DMS79 (cell line): ENCODE results near the gene MLYCD.

Experiments
- DNase-seq: peaks from one replicate; lab custom pipeline; 2025; lab: John Stamatoyannopoulos, UW

MLYCD gene

DNA sequence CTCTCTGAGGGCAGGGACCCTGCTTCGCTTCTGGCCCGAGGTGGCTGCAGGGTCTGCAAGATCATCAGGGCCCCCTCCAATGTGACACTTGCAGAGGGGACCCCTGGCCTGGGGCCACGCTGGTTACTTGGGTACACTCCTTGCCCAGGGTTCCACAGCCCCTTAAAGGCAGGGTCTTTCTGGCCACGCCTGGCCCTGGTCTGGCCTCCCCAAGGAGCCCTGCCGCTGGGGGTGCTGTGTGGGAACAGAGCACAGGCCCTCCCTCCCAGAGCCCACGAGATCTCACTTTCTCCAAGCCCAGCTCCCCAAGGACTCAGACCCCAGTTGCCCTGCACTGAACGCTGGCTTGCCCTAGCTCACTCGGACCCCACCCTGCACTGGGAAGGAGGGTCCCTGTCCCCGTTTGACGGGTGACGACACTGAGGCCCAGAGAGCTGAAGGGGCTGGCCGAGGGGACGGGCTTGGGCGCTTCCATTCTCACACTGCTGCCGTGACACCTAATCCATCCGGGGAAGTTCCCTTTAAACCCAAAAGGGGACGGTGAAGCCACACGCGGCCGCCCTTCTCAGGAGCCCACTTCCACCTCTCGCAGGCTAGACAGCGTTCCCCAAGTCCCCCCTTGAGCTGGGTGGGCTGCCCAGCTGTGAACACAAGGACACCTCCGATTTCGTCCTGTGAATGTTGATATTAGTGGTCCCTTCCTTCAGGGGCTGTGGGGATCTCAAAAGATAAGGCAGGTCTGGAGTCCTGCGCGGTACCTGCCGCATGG lies 27.2 kb downstream of the MLYCD start:
- no peak for DNase-seq

DNA sequence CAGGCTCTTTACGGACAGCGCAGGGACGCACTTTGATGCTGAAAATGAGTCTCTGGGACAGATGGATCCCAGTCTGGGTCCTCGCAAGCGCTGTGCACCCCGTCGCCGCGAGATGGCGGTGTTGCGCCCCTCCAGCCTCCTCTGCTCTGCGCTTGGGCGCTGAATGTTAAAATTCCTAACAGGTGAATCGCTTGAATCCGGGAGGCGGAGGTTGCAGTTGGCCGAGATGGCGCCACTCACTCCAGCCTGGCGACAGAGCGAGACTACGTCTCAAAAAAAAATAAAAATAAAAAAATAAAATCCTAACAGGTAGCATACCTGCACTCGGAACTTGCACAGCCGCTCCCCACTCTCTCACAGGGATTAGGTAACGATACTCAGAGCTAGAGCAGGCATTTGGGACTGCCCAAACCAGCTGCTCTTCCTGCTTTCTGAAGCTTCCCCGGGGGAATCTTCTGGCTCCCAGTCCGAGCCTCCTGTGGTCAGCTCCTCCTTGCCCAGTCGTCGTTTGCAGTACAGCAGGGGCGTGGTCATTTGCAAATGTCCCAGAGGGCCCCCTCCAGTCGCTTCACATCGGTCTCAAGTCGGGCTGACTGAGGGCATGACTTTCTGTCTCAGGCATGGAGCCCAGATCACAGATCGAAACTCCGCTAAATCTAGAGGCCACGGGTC lies 27.9 kb downstream of the MLYCD start:
- peak; percentile 22 for DNase-seq

DNA sequence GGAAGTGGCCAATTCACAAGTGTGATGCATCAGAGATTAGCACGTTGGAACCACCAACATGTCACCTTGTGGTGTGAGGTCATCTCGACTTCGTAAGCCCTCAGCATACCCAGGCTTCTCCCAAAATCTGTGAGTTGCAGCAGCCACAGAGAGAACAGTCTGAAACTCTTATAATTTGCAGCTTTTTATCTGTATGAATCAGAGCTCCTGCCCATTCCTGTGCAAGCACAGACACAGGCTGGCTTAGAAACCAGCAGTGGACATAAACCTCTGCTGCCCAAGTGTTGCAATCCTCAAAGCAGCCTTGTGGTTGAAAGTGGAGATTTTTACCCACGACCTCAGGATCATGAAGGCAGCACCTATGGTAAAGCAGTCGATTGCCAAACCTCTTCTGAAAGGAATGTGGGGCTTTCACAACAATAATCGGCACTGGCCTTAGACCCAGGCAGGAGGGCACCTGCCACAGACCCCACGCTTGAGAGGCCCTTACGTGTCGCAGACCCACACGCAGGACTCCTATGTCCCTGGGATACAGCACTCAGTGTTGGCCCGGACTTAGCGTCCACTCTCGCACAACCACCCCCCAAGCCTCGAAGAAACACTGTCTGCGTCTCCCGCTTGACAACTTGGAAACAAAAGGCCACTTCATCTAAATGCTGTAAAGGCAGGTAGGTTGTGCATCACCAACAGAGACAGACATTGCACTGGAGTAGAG lies 29.6 kb downstream of the MLYCD start:
- DNase-seq, result no peak

DNA sequence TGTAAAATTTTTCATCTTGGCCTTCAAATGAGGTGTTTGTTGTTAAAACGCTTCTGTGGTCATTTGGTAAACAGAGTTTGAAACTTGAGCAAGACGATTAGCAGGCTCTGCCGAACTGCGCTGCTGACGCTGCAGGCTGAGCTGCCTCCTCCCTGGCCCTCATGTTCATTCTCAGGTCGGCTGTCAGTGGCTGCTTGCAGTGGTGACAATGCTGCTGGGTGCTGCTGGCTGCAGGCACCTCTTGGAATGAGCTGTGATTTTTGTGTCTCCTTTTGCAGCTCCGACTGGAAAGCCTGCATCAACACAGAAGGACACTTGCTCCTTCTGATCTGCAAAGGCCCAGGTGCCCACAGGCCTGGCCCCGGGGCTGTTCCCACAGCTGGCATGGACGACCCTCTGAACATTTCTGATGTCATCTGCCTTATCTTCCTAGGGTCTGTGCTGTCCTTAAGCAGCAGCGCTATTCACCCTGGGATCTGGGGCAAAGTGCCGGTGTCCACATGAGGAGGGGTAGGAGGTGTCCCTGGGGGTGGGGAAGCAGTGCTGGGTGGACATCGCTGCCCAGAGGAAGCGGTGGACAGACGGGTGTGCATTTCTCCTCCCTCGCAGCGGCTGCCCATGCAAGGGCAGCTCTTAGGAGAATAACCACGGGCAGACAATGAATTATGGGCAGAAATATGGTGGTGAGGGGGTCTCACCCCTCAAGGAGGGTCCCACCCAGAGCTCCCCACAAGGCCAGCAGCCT lies 31.1 kb downstream of the MLYCD start:
- no peak for DNase-seq

DNA sequence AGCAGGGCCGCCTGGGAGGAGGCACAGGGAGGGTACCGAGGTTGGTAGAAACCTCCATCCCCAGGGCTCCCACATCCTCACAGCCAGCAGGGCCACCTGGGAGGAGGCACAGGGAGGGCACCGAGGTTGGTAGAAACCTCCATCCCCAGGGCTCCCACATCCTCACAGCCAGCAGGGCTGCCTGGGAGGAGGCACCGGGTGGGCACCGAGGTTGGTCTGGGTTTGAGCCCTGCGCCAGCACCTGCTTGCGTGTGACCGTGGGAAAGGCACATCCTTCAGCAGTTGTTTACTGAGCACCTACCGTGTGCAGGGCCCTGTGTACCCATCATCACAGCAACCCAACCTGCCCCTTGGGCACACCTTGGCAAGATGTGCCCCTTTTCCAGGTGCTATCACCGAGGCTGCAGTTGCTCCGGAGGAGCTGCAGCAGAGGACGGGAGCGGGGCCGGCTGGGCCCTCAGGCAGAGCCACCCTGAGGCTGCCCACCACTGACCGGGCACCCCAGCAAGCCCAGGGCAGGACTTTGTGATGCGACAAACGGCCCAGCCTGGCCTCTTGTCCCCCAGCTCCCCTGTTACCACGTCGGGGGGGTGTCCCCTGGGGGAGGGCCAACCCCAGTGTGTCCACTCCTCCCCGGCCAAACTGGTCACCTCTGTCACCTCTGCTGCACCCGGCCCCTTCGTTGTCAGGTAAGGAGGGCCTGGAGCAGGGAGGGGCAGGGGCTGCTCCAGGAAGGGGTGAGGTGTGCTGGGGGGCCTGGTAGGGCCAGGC lies 32.0 kb downstream of the MLYCD start:
- no peak for DNase-seq

DNA sequence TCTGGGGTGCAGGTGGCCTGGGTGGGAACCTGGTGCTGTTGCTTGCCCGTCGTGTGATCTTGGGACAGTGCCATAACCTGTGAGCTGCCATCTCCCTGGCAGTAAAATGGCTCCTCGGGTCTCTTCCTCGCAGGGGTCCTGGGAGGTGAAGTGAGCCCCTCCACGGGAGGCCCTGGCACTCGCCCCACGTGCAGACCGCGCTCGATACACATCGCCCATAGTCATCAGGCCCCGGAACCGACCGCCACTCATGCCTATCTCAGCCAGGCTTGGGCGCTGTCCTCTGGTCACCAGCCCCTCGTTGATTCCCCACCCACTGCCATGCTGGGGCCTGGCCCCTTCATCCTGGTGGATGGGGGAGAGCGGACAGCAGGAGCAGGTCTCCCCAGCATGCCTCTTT lies 32.6 kb downstream of the MLYCD start:
- no peak for DNase-seq

DNA sequence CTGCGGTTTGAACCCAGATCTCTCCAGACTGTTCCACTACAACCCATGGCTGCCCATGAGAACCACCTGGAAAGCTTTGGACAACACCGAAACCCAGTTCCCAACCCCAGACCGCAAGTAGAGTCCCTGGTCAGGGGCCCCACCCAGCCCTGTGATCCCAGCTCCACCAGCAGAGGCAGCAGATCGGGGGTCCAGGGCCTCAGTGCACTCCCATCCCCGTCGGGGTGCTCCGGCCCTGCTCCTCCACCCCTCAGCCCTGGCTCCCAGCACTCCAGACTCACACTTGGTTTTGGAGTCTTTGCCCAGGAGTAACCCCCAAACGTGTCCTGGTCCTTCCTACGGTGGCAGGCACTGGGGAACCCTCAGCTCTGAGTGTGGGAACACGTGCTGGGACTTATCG lies 33.4 kb downstream of the MLYCD start:
- no peak for DNase-seq

DNA sequence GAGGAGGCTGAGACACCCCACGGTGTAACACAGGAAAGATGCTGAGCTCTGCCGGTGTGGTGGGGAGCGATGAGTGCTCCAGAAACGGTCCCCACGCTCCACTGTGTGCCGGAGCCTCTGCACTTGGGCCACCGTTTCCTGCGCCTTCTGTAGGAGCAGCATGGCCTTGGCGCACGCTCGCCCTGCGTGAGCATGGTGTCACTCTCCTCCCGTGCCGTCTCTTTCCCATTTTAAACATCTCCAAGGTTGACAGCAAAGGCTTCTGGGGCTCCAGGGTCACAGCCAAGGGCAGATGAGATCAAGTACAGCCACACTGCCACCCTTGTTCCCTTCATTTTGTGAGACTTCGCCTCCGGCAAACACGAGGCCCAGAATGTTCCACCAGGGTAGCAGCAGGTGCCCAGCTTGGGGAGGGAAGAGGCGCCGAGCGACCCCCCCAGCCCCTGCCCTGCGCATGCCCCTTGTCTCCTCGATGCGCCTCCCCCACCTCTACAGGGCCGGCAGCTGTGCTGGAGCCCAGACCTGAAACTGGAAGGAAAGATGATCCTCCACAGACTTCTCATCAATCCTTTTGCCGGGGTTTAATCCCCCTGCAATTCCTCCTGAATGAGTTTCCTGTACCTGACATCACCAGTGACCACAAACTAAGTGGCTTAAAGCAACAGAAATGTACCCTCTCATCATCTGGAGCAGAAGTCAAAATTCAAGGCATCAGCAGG lies 34.2 kb downstream of the MLYCD start:
- DNase-seq, result no peak

DNA sequence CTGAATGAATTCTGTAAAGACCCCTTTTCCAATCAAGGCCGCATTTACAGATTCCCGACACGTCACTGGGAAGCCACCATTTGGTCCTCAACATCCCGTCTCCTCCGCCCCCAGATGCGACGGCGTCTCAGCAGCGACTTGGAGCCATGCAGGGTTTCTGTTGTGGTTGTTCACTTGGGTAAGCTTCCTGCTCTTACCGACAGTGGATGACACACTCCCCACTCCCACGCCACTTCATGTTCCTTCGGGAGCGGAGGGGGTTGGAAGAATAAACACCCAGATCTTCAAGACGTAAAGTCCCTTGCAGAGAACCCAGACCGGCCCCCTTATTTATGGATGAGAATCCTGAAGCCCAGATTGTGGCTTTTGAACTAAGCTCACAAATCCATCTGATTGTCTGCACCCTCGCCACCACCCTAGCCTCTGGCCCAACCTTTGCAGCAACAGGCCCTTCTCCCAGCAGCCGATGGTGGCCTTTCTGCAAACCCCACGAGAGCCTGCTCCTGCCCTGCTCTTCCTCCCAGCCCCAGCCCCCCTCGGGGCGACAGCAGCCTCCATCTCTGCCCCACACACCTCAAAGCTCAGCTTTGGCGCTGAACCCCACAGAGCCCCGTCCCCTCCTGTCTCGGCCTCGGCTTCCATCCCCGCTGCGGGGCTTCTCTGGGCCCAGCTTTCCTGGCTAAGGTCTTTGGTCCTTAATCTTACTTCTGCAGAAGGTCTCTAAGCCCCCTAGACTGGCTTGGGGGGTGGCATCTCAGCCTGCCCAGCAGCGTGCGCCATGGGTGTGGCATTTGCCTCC lies 35.2 kb downstream of the MLYCD start:
- no peak for DNase-seq

DNA sequence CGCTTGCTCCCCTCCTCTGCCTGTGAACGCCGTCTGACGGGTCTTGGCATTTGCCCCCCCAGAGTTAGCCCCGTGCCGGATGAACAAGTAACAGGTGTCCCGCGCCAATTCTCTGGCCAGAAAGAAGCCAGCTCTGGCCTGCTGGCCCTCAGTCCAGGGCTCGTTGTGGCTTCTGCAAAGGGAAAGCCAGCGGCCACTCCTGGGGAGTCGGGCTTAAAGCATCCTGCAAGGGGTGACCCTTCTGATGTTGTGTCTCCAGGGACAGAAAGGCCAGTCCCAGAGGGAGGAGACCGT lies 35.7 kb downstream of the MLYCD start:
- no peak for DNase-seq

DNA sequence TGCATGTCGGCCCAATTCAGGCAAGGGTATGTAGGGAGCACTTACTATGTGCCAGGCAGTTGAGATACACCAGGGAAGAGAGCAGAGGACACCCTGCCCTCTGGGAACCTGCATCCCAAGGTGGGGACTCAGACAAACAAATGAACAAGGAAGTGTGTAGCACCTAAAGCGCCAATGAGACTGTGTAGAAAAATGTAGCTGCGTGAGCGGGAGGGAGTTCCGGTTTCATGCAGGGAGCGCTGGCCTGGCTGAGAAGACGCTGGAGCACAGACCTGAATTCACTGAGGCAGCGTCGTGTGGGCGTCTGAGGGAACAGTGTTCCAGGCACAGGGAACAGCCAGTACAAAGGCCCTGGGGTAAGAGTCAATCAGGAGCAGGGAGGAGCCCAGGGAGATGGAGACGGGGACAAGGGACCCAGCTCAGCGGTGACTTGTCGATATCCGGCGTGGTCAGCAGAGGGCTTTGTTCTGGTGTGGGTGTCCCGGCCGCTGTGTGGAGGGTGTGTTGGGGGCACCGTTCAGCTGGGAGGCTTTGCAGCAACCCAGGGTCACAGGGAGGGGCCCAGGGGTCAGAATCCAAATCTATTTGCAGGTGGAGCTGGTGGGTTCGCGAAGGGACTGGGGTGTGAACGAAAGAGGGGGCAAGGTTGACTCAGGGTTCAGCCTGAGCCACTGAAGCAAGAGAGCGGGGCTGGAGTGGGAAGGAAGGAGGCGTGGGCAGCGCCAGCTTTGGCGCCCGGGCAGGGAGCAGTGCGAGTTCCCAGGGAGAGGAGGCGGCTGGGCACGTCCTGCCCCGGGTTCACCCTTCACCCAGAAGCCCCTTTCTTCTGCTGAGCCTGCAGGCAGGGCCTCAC lies 36.3 kb downstream of the MLYCD start:
- no peak for DNase-seq

DNA sequence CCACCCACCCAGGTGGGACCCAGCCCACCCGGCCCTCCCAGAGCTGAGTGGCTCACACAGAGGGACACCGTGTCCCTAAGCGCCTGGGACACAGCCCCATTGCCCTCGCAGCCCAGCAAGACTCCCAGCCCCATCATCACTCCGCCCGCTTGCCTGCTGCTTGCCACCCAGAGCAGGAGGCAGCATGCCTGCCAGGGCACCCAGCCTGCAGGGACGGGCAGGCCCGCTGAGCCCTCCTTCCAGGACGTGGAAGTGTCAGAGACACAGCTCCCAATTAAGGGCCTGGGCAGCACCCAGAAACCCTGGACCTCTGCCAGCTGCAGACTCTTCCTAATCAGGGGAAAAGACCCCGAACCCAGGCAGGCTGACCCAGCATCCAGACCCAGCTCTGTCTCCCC lies 36.9 kb downstream of the MLYCD start:
- no peak for DNase-seq

DNA sequence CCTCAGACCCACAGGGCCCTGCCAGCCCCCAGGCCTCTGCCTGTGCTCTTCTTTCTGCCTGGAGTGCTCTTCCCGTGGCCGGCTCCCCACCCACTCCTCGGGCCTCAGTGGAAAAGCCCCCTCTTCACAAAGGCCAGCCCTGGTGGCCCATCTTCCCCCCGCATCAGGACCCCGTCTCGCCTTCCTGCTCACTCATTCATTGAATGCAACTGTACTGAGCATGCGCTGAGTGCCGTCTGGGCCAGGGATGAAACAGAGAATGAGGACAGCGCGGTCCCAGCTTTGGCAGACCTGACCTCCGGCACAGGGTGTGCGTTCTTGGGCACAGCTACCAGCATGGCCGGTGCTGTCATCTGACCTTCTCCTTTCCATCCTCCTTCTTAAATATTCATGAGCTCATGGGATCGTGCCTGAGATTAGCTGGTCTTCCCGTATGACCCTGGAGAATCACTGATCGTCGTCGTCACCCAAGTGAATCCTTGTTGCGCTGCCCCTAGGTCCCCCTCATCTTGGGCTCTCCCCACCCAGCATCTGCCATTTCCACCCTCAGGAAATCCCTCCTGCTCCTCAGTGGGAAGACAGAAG lies 37.8 kb downstream of the MLYCD start:
- no peak for DNase-seq

DNA sequence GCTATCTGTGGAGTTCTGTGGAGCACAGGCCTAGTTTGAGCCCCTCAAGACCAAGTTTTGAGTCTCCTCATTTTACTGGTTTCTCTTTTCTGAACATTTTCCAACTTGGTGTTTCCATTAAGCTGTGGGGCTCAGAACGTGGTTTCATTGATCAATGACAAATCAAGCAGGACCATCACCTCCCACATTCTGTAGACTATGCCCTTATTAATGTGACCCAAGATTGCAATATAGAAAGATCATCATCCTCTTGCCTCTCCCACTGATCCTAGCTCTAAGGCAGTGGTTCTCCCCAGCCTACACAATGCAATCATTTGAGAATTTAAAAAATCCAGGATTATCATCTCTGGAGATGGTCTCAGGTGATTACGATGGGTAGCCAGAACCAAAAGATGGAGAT lies 38.4 kb downstream of the MLYCD start:
- no peak for DNase-seq

DNA sequence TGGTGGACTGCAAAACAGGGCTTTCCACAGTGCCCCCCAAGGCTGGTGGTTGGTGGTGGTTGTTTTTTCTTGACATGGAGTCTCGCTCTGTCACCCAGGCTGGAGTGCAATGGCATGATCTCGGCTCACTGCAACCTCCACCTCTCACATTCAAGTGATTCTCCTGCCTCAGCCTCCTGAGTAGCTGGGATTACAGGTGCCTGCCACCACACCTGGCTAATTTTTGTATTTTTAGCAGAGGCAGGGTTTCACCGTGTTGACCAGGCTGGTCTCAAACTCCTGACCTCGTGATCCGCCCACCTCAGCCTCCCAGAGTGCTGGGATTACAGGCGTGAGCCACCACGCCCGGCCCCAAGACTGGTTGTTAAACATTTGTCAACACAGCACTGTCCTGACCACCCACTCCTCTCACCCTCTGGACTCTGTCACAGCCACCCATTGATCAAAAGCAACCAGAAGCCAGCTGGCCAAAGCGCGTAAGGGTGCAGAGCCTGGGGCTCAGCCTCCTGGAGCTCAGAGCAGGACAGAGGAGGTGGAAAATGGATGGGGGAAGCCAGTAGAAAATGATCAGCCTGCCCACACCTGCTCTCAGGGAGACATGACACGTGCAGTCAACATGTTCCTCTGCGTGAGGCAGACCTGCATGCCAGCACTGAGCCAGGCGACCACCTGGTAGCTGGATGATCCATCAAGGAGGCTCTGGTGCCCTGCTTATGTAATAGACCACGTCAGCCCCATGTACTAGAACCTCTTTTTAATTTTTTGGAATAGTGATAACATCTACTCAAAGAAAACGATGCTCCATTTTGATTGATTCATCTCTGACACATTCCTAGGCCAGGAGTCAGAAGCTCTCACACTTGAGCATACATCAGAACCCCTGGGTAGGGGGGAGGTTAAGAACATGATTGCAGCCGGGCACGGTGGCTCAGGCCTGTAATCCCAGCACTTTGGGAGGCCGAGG lies 39.3 kb downstream of the MLYCD start:
- DNase-seq, result no peak

DNA sequence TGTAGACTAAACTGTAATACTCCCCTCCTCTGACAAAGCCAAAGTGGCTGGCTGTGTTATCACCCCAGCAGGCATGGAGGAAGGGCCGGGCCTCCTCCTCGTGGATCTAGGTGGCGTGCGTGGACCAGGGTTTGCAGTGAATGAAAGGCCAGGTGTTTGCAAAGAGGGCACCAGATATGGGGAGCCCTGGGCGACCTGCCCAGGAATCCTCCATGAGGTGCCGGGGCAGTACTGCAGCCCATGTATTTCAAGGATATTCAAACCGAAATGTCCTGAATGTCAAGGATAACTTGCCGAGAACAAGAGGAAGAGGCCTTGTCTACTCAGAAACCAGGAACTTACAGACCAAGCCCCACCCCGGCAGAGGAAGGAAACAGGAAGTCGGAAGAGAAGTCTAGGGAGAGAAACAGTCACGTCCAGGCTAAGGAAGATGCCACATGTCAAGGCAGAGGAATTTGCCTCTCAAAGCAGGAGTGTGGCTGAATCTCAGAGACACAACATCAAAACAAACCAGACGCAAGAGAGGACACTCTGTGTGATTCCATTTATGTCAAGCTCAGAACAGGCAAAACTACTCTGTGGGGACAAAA lies 40.4 kb downstream of the MLYCD start:
- DNase-seq, result no peak

DNA sequence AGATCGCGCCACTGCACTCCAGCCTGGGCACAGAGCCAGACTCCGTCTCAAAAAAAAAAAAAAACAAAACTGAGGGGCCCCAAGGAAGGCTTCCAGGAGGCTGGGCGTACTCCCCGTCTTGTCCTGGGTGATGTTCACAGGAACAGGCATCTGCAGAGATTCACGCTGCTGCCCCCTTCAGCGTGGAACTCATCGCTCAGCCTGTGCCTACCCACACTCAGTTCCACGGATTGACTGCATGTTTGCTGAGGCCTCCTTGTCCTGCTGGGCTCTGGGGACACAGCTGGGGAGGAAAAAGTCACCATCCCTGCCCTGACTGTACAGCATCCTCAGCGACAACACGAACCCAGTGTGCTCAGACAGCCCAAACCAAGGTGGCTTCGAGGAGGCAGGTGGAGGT lies 41.2 kb downstream of the MLYCD start:
- DNase-seq, result no peak
